Measurements from ENCODE around the gene PRAF2.

The PRAF2 gene

GRCh38 chrX:49041744-49042580 lies 31.8 kb downstream of the PRAF2 start:
- DNase-seq, result no peak

GRCh38 chrX:49040376-49040955 lies 33.3 kb downstream of the PRAF2 start:
- DNase-seq, result no peak

- peak; percentile 63 for DNase-seq
Observed at GRCh38 chrX:49039598-49040375, 34.0 kb downstream of the PRAF2 start.

- no peak for DNase-seq
Observed at GRCh38 chrX:49037883-49038475, 35.8 kb downstream of the PRAF2 start.

- no peak for DNase-seq
Observed at GRCh38 chrX:49030283-49030682, 43.5 kb downstream of the PRAF2 start.

GRCh38 chrX:49029876-49030275 lies 43.9 kb downstream of the PRAF2 start:
- DNase-seq, result no peak
